KMS-11 (cell line): ENCODE results near the gene EFCAB6.

ENCODE experiments used
- H2AFZ ChIP-seq: fragments of 200-600 bp; sonication (generic); 2 replicates; pipeline ENCODE4 v1.6.1; 2016; ENCODE audit warnings: antibody characterized with exemption, mixed run types, low read depth
- H3K27ac ChIP-seq: fragments of 200-600 bp; sonication (generic); 2 replicates; pipeline ENCODE4 v1.6.1; 2016; ENCODE audit warnings: mild to moderate bottlenecking, mixed run types
- H3K27me3 ChIP-seq: fragments of 200-600 bp; sonication (generic); 2 replicates; pipeline ENCODE4 v1.6.1; 2017; ENCODE audit warnings: mild to moderate bottlenecking, low read depth, mixed run types, moderate library complexity; ENCODE audit not compliant: insufficient read depth
- H3K36me3 ChIP-seq: fragments of 200-600 bp; sonication (generic); 2 replicates; pipeline ENCODE4 v1.6.1; 2017; ENCODE audit warnings: mild to moderate bottlenecking, mixed run types; ENCODE audit not compliant: insufficient read depth
- H3K4me1 ChIP-seq: fragments of 200-600 bp; sonication (generic); 2 replicates; pipeline ENCODE4 v1.6.1; 2016; ENCODE audit warnings: mild to moderate bottlenecking, low read depth, mixed run types; ENCODE audit not compliant: poor library complexity, severe bottlenecking
- H3K4me2 ChIP-seq: fragments of 200-600 bp; sonication (generic); 2 replicates; pipeline ENCODE4 v1.7.0; 2016; ENCODE audit warnings: mild to moderate bottlenecking, mixed run types
- H3K4me3 ChIP-seq: fragments of 200-600 bp; sonication (generic); IDR thresholded peaks from 2 replicates; pipeline ENCODE4 v1.6.1; 2017; ENCODE audit warnings: low read depth, low read length, mixed read lengths; ENCODE audit not compliant: insufficient read depth
- H3K79me2 ChIP-seq: fragments of 200-600 bp; sonication (generic); 2 replicates; pipeline ENCODE4 v1.6.1; 2016; ENCODE audit warnings: low read depth, mixed run types; ENCODE audit not compliant: insufficient read depth
- H3K9ac ChIP-seq: fragments of 200-600 bp; sonication (generic); 2 replicates; pipeline ENCODE4 v1.6.1; 2016; ENCODE audit warnings: mild to moderate bottlenecking, mixed run types
- H4K20me1 ChIP-seq: fragments of 200-600 bp; sonication (generic); 2 replicates; pipeline ENCODE4 v1.6.1; 2016; ENCODE audit warnings: mild to moderate bottlenecking, mixed run types; ENCODE audit not compliant: insufficient read depth
- CTCF ChIP-seq: fragments of 200-600 bp; sonication (generic); conservative IDR thresholded peaks from 2 replicates; pipeline ENCODE4 v1.6.1; 2017; ENCODE audit warnings: low read depth, mild to moderate bottlenecking, antibody characterized with exemption, low read length, moderate library complexity, mixed read lengths

Gene EFCAB6

GRCh38 chr22:43514476-43515157 is 297.5 kb downstream of the EFCAB6 start:
- H3K4me1 ChIP-seq = no peaks in the 10 kb centered on the region
- no peaks in the 10 kb centered on the region for H4K20me1 ChIP-seq
- no peaks in the 10 kb centered on the region for H3K79me2 ChIP-seq
- no peak overlapping the region for H3K27ac ChIP-seq
- no peak overlapping the region for H2AFZ ChIP-seq
- no peak for TF ChIP-seq CTCF
- H3K4me2 ChIP-seq = no peak overlapping the region
- H3K4me3 ChIP-seq = no peak overlapping the region
- no peak overlapping the region for H3K9ac ChIP-seq
- H3K36me3 ChIP-seq = no peaks in the 10 kb centered on the region
- H3K27me3 ChIP-seq = peaks cover 15% of the 10 kb centered on the region

GRCh38 chr22:43512279-43512678 is 299.8 kb downstream of the EFCAB6 start:
- H3K9ac ChIP-seq = no peak overlapping the region
- no peak overlapping the region for H3K27ac ChIP-seq
- no peak for TF ChIP-seq CTCF
- no peaks in the 10 kb centered on the region for H4K20me1 ChIP-seq
- no peaks in the 10 kb centered on the region for H3K4me1 ChIP-seq
- H3K36me3 ChIP-seq = no peaks in the 10 kb centered on the region
- no peaks in the 10 kb centered on the region for H3K79me2 ChIP-seq
- H2AFZ ChIP-seq = no peak overlapping the region
- H3K4me2 ChIP-seq = no peak overlapping the region
- H3K27me3 ChIP-seq = peaks cover 4% of the 10 kb centered on the region
- no peak overlapping the region for H3K4me3 ChIP-seq

- Histone ChIP-seq H3K4me2 (no peak overlapping the region), H3K79me2 (no peaks in the 10 kb centered on the region), H3K27ac (no peak overlapping the region), H2AFZ (no peak overlapping the region), H3K4me1 (no peaks in the 10 kb centered on the region), H4K20me1 (no peaks in the 10 kb centered on the region), H3K9ac (no peak overlapping the region), H3K36me3 (no peaks in the 10 kb centered on the region), H3K4me3 (no peak overlapping the region), H3K27me3 (peaks cover 4% of the 10 kb centered on the region)
- no peak for TF ChIP-seq CTCF
Measured at GRCh38 chr22:43511276-43511910, 300.7 kb downstream of the EFCAB6 start.

GRCh38 chr22:43510281-43511070 is 301.6 kb downstream of the EFCAB6 start:
- Histone ChIP-seq H3K9ac (no peak overlapping the region), H3K27ac (no peak overlapping the region), H2AFZ (no peak overlapping the region), H3K4me1 (no peaks in the 10 kb centered on the region), H3K36me3 (no peaks in the 10 kb centered on the region), H3K4me2 (no peak overlapping the region), H3K27me3 (no peaks in the 10 kb centered on the region; the same call in 1 of the 2 replicates), H4K20me1 (no peaks in the 10 kb centered on the region), H3K79me2 (no peaks in the 10 kb centered on the region), H3K4me3 (no peak overlapping the region)
- no peak for TF ChIP-seq CTCF
